Peyer's patch (tissue), 4 donors: ENCODE results near the gene VPS35L. TPM values are rescaled to one million over a fixed set of nuclear protein-coding genes. Genes with fewer than 3 reads are reported as not detected.

Experiments
- DNase-seq, 3 donors: peaks; one replicate each; pipeline ENCODE4 v3.0.0-alpha.2; 2017 to 2019
- H3K27ac ChIP-seq, 4 donors: fragments of 200-600 bp; sonication (generic); one replicate each; pipeline ENCODE4 v1.5.1; 2016 to 2019
- H3K27me3 ChIP-seq, 2 donors: fragments of 200-600 bp; sonication (generic); one replicate each; pipeline ENCODE4 v1.5.1; 2019
- H3K36me3 ChIP-seq, 3 donors: fragments of 200-600 bp; sonication (generic); one replicate each; pipeline ENCODE4 v1.5.1; 2016 to 2019
- H3K4me1 ChIP-seq, 4 donors: fragments of 200-600 bp; sonication (generic); one replicate each; pipeline ENCODE4 v1.5.1; 2016 to 2019
- H3K4me3 ChIP-seq, 4 donors: fragments of 200-600 bp; sonication (generic); 1 replicate in 3 of 4; 2 replicates in 1 of 4; pipeline ENCODE4 v1.5.1; 2016 to 2019; ENCODE audit warnings: mild to moderate bottlenecking in 1 of 4
- H3K9me3 ChIP-seq, 4 donors: fragments of 200-600 bp; sonication (generic); one replicate each; pipeline ENCODE4 v1.5.1; 2016 to 2019; ENCODE audit warnings: mild to moderate bottlenecking in 1 of 4
- POLR2A ChIP-seq, 2 donors: fragments of 450-650 bp; IDR thresholded peaks; one replicate each; pipeline ENCODE4 v1.5.1; 2017; ENCODE audit warnings: antibody characterized with exemption in 2 of 2, mild to moderate bottlenecking in 2 of 2, moderate library complexity in 2 of 2
- total RNA-seq, 4 donors: library from RNA; depleted of rRNA; stranded (reverse); fragments of >200 nt; gene quantifications; one replicate each; pipeline ENCODE4 v1.1.0, GENCODE V29; 2016
- TF ChIP-seq, protein P1 (sequence below), 6 experiments: fragments of 450-650 bp in 4 of 6; fragments of 200-600 bp in 2 of 6; sonication (generic) in 1 of 6; IDR thresholded peaks; one replicate each; pipeline ENCODE4 v1.5.1; 2017 to 2019; ENCODE audit warnings: antibody characterized with exemption in 6 of 6, mild to moderate bottlenecking in 3 of 6, moderate library complexity in 1 of 6

The VPS35L gene
- total RNA-seq, 4 donors from 2014 or later, result 35.2 to 71.8 (median 45.2) TPM

DNA sequence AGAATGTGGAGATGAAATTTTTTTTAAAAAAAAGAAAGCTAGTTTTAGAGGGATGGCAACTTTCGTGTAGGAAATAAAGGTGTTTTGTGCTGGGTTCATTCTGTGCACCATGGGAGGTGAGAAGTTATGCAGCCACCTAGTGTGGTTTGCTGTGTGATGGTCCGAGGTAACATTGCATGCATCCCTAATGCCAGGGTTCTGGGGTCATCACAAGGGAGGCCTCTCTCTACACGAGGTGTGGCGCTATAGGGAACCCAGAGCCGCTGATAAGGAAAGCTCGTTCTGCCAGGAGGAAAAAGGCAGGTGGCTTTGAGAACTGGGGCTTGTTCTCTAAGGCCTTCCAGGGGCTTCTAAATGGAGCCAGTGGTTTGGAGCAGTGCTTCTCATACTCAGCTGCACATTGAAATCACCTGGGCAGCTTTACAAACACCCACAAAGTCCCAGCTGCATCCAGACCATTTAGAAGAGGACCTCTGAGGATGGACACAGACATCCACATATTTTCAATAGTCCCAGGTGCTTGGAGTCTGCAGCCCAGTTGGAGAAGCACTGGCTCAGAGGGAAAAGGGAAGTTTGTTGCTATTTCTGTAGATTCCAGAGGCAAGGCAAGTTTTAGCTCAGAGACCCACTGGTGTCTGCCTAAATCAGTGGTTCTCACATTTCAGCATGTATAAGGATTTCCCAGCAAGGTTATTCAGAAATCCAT is 43.5 kb downstream of the VPS35L start:
- Histone ChIP-seq H3K4me1 (no peaks in the 10 kb centered on the region), H3K27me3 (no peaks in the 10 kb centered on the region), H3K9me3 (no peaks in the 10 kb centered on the region), H3K36me3 (peaks cover 0 to 59% (median 0%) of the 10 kb centered on the region in 3 donors), H3K27ac (no peak overlapping the region), H3K4me3 (no peak overlapping the region)
- no peak for DNase-seq
- TF ChIP-seq, protein P1, sequence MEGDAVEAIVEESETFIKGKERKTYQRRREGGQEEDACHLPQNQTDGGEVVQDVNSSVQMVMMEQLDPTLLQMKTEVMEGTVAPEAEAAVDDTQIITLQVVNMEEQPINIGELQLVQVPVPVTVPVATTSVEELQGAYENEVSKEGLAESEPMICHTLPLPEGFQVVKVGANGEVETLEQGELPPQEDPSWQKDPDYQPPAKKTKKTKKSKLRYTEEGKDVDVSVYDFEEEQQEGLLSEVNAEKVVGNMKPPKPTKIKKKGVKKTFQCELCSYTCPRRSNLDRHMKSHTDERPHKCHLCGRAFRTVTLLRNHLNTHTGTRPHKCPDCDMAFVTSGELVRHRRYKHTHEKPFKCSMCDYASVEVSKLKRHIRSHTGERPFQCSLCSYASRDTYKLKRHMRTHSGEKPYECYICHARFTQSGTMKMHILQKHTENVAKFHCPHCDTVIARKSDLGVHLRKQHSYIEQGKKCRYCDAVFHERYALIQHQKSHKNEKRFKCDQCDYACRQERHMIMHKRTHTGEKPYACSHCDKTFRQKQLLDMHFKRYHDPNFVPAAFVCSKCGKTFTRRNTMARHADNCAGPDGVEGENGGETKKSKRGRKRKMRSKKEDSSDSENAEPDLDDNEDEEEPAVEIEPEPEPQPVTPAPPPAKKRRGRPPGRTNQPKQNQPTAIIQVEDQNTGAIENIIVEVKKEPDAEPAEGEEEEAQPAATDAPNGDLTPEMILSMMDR (IDR thresholded peaks at IDR 0.05), result no peak
- no peak for TF ChIP-seq POLR2A (IDR thresholded peaks at IDR 0.05)

DNA sequence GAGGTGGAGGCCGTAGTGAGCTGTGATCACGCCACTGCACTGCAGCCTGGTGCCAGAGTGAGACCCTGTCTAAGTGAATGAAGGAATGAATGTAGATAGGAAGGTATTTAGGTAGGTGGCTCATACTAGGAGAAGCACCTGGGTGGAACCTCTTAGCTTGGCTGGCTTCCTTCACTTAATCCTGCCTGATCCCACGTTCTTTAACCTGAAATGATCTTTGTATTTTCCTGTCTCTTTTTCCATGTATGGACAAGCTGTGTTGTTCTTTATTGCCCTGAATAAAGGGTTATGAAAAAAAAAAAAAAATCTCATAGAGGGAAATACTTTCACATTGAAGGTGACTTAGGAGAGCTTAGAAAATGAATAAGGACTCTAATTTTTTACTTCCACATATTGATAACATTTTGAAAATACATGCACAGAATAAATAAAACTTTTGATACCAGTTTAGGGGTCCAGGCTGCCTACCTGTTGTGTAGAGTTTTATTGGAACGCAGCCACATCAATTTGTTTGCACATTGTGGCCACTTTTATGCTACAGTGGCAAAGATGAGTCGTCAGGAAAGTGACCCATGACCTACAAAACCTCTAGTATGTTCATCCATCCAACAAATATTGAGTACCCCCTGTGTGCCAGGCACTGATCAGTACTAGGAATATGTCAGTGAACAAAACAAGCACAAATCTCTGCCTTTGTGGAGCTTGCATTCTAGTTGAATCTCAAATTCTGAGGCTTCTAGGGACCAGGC is 44.6 kb downstream of the VPS35L start:
- Histone ChIP-seq H3K9me3 (no peaks in the 10 kb centered on the region), H3K4me3 (no peak overlapping the region), H3K27ac (no peak overlapping the region), H3K36me3 (peaks cover 0 to 49% (median 0%) of the 10 kb centered on the region in 3 donors), H3K27me3 (no peaks in the 10 kb centered on the region), H3K4me1 (no peaks in the 10 kb centered on the region)
- no peak for TF ChIP-seq POLR2A (IDR thresholded peaks at IDR 0.05)
- TF ChIP-seq, protein P1 (IDR thresholded peaks at IDR 0.05), result no peak
- DNase-seq, result no peak

DNA sequence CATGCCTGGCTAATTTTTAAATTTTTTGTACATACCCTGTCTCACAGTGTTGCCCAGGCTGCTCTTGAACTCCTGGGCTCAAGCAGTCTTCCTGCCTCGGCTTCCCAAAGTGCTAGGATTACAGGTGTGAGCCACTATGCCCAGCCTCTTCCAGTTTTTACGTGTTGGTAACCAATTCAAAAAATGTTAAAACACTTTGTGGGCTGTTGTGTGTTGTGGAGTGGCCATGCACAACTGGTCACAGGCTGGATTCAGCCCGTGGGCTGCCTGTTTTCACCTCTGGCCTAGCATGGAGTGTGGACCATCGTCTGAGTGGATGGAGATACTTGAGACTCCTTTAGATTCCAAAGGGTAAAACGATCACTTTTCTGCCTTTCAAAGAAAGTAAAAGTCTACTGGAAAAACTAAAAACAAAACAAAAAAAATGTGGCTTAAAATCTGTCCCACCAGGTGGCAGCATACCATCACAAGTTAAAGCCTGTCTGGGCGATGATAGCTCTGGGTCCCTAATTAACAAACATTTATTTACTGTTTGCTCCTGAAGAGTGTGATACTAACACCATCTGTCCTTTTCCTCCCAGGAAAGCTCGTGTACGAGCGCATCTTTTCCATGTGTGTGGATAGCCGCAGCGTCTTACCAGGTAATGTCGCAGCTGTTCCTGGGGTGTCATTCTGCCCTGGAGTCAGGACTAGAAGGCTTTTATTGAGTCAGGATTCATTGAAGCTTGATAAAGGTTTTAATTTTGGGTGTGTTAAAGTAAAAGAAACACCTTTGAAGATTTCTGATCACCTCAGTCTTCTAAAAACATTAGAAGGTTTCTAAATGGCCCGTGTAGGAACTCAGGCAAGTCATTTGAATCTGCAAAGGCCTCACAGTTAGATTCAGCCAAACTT is 45.8 kb downstream of the VPS35L start:
- Histone ChIP-seq H3K9me3 (no peaks in the 10 kb centered on the region), H3K4me3 (no peak overlapping the region), H3K27me3 (no peaks in the 10 kb centered on the region), H3K4me1 (no peaks in the 10 kb centered on the region), H3K36me3 (peaks cover 0 to 40% (median 0%) of the 10 kb centered on the region in 3 donors), H3K27ac (no peak overlapping the region)
- no peak for DNase-seq
- no peak for TF ChIP-seq POLR2A (IDR thresholded peaks at IDR 0.05)
- TF ChIP-seq, protein P1 (IDR thresholded peaks at IDR 0.05), result peak in 5 of 6 experiments; percentile 32 to 67 (median 60)

DNA sequence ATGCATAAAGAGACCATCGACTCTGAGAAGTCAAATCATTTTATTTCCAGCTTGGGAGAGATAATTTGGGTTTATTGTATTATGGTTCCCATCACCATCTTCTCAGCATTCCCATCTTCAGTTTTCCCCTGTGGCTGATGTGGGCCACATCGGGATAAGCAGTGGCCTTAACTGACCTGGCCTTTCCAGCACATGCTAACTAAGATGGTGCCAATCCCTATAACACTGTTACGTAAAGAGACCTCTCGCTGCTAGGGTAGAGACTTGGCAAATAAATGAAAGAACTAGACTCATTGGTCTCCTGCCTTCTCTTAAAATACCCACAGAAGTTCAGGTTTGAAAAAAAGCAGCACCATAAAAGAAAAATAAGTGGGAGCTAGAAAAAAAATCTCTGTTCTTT is 49.4 kb downstream of the VPS35L start:
- H3K27ac ChIP-seq, result no peak overlapping the region
- no peaks in the 10 kb centered on the region for H3K4me1 ChIP-seq
- H3K36me3 ChIP-seq, result peaks cover 0 to 62% (median 0%) of the 10 kb centered on the region in 3 donors
- H3K4me3 ChIP-seq, result no peak overlapping the region
- H3K27me3 ChIP-seq, result no peaks in the 10 kb centered on the region
- H3K9me3 ChIP-seq, result no peaks in the 10 kb centered on the region
- DNase-seq, result no peak
- TF ChIP-seq POLR2A (IDR thresholded peaks at IDR 0.05), result no peak
- TF ChIP-seq, protein P1 (IDR thresholded peaks at IDR 0.05), result no peak

DNA sequence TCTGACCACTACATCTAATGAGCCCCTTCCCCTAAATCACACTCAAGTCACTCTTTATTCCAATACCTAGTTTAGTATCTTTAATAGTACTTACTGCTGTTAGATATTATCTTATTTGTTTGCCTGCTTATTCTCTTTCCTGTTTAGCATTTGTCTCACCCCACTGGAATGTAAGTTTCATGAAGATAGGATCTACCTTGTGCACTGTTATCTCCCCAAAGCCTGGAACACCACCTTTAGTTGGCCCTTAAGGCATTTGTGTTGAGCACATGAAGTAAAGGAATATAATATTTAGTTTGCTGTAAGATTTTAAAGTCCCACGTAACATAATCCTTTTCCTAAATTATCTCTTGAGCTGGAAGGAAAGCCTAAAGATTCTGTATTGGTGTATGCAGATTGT is 50.2 kb downstream of the VPS35L start:
- Histone ChIP-seq H3K27ac (no peak overlapping the region), H3K27me3 (no peaks in the 10 kb centered on the region), H3K36me3 (peaks cover 0 to 68% (median 0%) of the 10 kb centered on the region in 3 donors), H3K4me3 (no peak overlapping the region), H3K4me1 (no peaks in the 10 kb centered on the region), H3K9me3 (no peaks in the 10 kb centered on the region)
- TF ChIP-seq, protein P1 (IDR thresholded peaks at IDR 0.05), result no peak
- no peak for TF ChIP-seq POLR2A (IDR thresholded peaks at IDR 0.05)
- no peak for DNase-seq
